NCI-H345 treated with DMSO at 0.1 percent for 48 hours (cell line): ENCODE data around the gene TEX51.

Experiments used
- DNase-seq: peaks from one replicate; lab custom pipeline; 2025; ENCODE audit not compliant: unreplicated experiment; lab: John Stamatoyannopoulos, UW

Gene TEX51

DNA sequence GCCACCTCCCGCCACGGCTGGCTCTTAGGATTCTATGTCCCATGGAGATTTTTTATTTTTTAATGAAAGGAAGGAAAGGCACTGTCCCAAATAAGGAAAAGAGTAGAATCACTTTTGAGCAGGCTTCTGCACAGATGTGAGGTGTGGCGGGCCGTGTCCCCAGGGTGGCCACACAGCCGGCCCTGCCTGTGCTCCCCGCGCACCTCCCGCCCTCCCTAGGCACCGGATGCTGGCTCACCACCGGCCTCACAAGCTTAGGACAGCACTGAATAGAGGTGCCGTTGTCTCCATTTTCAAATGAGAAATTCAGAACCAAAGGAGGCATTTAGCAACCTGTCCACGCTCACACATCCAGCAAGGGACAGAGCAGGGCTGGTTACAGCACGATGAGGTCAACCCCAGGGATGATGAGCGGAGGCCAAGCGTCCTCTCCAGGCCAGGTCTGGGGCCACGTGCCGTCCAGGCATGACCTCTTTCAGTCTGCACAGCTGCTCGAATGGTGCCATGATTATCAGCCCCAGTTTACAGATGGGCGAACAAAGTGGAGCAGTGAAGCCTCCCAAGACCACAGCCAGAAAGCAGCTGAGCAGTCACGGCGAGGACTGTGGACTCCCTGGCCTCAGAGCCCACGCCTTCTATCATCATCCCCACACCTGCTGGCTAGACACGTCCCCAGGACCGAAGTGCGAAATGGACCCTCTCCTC, 20.7 kb upstream of the TEX51 start:
- no peak for DNase-seq

GRCh38 chr2:126878601-126879000, 20.1 kb upstream of the TEX51 start:
- no peak for DNase-seq

DNA sequence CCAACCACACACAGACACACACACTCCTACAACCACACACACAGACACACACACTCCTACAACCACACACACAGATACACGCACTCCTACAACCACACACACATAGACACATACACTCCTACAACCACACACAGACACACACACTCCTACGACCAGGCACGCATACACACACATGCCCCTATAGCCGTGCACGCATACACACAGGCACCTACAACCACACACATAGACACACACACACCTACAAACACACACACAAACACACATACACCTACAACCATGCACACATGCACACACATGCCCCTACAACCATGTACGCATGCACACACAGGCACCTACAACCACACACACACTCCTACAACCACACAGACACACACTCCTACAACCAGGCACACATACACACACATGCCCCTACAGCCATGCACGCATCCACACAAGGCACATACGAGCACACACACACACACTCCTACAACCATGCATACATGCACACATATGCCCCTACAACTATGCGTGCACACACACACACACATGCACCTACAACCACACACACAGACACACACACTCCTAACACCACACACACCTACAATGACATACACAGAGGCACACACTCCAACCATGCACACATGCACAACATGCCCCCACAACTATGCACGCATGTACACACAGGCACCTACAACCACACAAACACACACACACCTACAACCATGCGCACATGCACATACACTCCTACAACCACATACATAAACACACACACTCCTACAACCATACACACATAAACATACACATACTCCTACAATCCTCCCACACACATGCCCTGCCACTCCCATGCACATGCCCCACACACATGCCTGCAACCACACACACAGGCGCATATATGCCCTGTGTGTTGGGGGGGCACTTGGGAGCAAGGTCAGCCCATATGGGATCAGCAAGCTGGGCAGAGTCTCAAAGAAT, 19.1 kb upstream of the TEX51 start:
- DNase-seq = no peak

GRCh38 chr2:126880324-126880723, 18.4 kb upstream of the TEX51 start:
- no peak for DNase-seq

- DNase-seq = no peak
Observed at GRCh38 chr2:126880817-126881216, 17.9 kb upstream of the TEX51 start.

- no peak for DNase-seq
Observed at GRCh38 chr2:126881591-126881990, 17.1 kb upstream of the TEX51 start.

DNA sequence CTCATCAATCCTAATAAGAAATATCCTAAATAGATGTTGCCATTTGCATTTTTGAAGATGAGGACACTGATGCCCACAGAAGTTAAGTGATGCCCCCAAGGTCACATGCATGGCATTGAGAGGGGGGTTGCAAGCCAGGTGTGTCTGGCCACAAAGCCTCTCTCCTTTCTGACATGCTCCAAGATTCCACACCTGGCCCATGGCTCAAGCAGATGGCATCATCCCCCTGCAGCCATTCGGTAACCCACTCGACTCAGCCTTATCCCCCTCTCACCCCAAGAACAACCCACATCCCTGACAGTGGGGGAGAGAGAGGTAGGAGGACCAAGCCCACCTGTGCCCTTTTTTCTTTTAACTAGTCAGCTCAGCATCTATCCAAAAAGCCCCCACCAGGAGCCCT, 16.5 kb upstream of the TEX51 start:
- DNase-seq = no peak

DNA sequence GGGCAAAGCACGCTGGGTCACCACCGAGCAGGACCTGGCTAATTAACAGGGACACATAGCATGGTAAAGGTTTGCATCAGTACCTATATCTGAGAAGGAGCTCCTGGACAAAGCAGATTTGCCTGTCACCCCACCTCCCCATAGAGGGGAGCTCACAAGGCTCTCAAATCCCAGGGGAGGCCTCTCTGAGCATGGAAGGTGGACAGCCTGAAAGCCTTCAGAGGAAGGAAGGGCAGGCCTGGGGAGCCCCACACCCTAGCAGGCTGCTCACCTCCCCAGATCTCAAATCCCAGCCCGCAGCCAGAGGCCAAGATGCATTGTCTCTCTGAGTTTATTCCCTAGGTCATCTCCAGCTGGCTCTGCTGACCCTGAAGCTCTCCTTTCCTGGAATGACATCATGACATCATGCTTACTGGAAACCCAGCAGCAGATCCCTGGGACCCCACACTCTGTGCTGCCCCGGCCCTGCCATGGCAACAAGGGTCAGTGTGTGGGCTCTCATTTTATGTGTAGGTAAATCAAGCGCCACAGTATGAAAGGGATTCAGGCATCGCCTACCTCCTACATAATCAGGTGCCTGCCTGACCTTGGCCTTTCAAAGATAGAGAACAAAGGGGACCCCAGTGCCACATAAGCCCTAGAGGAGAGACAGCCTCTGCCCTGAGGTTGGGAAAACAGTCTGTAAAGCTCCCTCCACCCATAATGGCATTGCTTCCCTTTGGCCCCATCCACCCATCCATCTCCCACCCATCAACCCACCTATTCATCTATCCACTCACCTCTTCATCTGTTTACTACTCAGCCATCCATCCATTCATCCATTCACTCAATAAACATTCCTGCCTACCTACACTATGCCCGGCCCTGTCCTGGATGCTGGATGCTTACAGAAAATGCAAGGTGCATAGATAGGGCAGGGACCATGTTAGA, 15.7 kb upstream of the TEX51 start:
- no peak for DNase-seq

GRCh38 chr2:126883666-126884040, 15.0 kb upstream of the TEX51 start:
- DNase-seq = no peak

DNA sequence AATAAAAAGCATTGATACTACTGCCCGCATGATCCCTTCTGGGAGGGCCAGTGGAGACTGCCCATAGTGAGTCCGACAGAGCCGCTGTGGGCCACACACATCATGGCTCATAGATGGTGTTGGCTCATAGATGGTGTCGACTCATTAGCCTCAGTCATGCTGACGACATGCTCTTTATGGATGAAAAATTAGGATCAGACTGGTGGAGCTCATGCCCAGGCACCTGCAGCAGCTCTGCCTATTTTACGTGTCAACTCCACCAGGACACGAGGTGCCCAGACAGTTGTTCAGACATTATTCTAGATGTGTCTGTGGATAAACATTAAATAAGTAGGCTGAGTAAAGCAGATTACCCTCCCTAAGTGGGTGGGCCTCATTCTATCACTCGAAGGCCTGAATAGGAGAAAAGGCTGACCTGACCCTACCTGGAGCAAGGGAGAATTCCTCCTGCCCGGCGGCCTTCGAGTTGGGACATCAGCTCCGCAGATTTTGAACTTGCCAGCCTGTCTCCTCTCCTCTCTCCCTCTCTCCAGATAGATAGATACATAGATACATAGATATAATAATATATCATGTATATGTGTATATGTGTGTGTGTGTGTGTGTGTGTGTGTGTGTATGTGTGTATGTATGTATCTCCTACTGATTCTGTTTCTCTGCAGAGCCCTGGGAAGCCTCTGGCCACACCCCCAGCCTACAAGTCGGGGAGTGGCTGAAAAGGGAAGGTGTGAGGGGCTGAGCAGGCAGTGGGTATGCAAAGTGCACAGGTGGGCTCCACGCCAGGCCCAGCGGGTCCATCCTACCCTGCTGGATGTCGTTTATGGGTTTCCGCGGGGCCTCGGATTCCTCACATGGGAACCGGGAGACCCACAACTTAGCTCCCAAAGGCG, 13.6 kb upstream of the TEX51 start:
- no peak for DNase-seq

DNA sequence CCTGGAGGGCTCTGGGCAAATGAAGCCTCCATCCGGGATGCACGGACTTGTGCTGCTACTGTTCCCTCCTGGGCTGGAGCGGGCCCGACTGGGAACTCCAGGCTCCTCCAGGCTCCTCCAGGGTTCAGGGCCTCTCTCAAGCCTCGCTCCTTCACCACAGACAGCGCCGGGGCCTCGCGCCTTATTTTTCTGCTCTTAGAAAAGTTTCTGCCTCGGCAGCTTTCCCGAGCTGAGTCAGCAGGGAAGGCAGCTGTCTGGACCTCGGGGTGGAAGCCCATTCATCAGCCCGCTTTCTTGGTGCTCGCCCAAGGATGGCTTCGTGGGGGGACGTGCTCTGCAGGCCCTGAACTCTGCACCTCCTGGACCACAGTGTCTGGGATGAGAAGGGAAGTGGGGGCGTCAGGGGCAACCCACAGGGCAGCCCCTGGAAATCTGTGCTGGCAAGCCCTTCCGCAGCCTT, 12.9 kb upstream of the TEX51 start:
- no peak for DNase-seq

DNA sequence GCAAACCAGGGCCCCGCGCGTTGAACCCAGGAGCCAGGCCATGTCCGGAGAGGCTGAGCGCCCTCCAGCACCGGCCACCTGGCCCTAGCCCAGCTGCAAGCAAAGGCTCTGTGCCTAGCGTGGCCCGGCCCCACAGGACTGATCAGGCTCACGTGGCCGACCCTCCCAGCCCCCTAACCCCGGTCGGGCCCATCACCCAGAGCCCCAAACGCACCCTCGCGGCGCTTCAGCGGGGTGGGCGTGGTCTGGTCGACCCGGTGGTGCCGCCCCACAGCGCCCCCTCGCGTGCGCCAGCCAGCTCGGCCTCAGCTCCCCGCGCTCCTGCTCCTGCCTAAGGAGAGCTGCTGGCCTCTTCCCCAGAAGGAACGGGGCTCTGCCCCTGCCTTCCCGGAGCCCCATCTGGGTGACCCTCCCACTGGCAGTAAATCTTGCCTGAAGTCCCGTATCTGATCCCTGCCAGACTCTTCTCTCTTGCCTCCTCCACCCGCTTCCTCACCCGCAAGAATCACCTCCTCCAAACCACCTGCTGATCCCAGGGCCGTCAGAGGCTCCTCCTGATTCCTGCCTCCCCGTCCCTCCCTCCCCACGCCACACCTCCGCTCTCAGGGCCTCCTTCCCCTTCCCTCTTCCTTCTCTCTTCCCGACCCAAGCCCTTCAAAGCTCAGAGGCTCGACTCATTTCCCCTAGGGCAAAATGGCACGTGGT, 12.3 kb upstream of the TEX51 start:
- DNase-seq = no peak

DNA sequence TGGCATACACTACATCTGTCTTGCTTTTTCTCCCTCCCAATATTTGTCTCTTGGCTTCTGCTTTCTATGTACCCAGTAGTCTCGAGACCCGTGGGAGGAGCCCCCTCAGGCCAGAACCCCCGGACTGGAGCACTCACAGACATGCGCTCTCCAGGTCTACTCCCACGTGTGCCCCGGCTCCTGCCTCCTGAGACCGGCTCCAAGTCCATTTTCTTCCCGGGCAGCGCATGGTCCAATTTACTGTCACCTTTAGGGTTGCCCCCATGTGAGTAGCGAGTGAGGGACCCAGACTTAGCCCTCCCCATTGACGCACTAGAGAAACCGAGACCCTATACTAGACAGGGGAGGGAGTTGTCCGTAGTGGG, 11.8 kb upstream of the TEX51 start:
- DNase-seq = no peak

- no peak for DNase-seq
Observed at GRCh38 chr2:126887506-126887905, 11.2 kb upstream of the TEX51 start.

GRCh38 chr2:126888046-126888445, 10.6 kb upstream of the TEX51 start:
- no peak for DNase-seq

GRCh38 chr2:126889071-126889470, 9.6 kb upstream of the TEX51 start:
- DNase-seq = no peak

DNA sequence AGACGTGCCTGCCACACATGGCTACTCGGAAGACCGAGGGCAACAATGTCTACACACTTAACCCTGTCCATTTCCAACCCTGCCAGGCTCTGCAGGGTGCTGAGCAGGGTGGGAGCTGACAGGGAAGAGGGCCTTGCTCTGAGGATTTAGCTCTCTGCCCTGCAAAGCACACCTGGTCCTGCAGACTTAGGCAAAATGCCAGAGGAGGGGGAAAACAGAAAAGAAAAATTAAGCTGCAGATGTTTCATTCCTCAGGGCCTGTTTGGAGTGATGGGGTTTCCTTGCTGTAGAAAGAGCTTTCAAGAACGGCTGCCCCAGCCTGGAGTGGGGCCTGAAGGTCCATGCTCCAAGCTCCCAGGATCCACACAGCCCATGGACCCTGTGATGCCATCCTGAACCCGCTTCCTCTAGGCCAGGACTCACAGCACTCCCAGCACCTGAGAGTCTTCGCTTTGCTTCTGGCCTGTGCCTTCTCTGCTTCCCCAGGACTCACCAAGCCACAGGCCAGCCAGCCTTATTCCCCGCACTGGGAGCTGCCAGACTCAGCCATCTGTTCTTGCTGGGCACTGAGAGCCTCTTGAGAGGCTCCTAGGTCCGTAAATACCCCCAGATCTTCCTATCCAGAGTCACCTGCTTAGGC, 9.1 kb upstream of the TEX51 start:
- no peak for DNase-seq

DNA sequence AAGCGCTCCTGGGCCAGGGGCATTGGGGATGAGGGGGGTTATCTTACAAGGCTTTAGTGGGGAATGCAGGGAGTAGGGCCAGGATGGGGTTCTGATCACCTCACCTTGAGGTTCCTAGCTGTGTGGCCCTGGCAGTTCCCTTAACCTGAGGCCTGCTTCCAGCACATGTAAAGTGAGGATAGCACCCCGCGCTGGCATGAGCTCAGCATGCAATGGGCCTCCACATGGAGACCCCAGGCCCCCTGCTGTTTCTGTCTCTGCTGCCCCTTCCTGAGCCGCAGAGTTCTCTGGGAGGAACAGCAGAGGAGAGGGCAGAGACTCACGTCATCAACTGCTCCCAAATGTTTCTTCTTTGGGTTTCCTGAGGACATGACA, 8.6 kb upstream of the TEX51 start:
- no peak for DNase-seq
